Posterior cingulate gyrus (tissue), 11 donors: ENCODE results near the gene LCN12.

Experiments used
- DNase-seq, 10 donors: peaks; one replicate each; pipeline versions ENCODE4 v3.0.0 to v3.0.0-alpha.2; 2020 to 2021; ENCODE audit warnings: mixed read lengths in 3 of 10
- intact Hi-C: fragments of 100-400 bp; cut with DNase I; formaldehyde crosslinking; loops from one replicate; pipeline ENCODE4 v1.15.1; 2023

The LCN12 gene

GRCh38 chr9:136955202-136955942, 3.3 kb downstream of the LCN12 start:
- no peak for DNase-seq
- intact Hi-C loops = no loop called here

GRCh38 chr9:136955943-136956335, 3.9 kb downstream of the LCN12 start:
- intact Hi-C loops = no loop called here
- no peak for DNase-seq

- no peak for DNase-seq
- intact Hi-C loops = no loop called here
Observed at GRCh38 chr9:136956604-136957003, 4.5 kb downstream of the LCN12 start.

- DNase-seq = no peak
- intact Hi-C loops = no loop called here
Observed at GRCh38 chr9:136957461-136957860, 5.4 kb downstream of the LCN12 start.

- no peak for DNase-seq
- intact Hi-C loops = no loop called here
Observed at GRCh38 chr9:136957901-136958300, 5.8 kb downstream of the LCN12 start.

- intact Hi-C loops = no loop called here
- DNase-seq = no peak
Observed at GRCh38 chr9:136958473-136958872, 6.4 kb downstream of the LCN12 start.

- intact Hi-C loops = no loop called here
- DNase-seq = no peak
Observed at GRCh38 chr9:136958898-136959850, 7.1 kb downstream of the LCN12 start.

GRCh38 chr9:136960212-136960937, 8.3 kb downstream of the LCN12 start:
- intact Hi-C loops = no loop called here
- no peak for DNase-seq

- intact Hi-C loops = no loop called here
Observed at GRCh38 chr9:136960938-136961275, 8.8 kb downstream of the LCN12 start.

GRCh38 chr9:136961279-136962065, 9.4 kb downstream of the LCN12 start:
- DNase-seq = peak in 3 of 10 donors; percentile 46 to 87 (median 50)
- intact Hi-C loops = no loop called here

More at GRCh38 chr9:136960938-136961275, 8.8 kb downstream of the LCN12 start:
- no peak for DNase-seq

GRCh38 chr9:136962163-136962562, 10.1 kb downstream of the LCN12 start:
- no peak for DNase-seq
- intact Hi-C loops = no loop called here

- intact Hi-C loops = no loop called here
- no peak for DNase-seq
Observed at GRCh38 chr9:136962701-136963248, 10.7 kb downstream of the LCN12 start.

GRCh38 chr9:136963341-136963740, 11.3 kb downstream of the LCN12 start:
- DNase-seq = no peak
- intact Hi-C loops = no loop called here

GRCh38 chr9:136963751-136964150, 11.7 kb downstream of the LCN12 start:
- intact Hi-C loops = no loop called here
- no peak for DNase-seq

- intact Hi-C loops = no loop called here
- no peak for DNase-seq
Observed at GRCh38 chr9:136964171-136964689, 12.2 kb downstream of the LCN12 start.

- no peak for DNase-seq
- intact Hi-C loops = no loop called here
Observed at GRCh38 chr9:136964833-136965422, 12.9 kb downstream of the LCN12 start.

- intact Hi-C loops = no loop called here
- peak in 6 of 10 donors; percentile 56 to 85 (median 66) for DNase-seq
Observed at GRCh38 chr9:136965771-136966484, 13.9 kb downstream of the LCN12 start.

GRCh38 chr9:136968333-136969127, 16.5 kb downstream of the LCN12 start:
- no peak for DNase-seq
- intact Hi-C loops = no loop called here
